Measurements from ENCODE around the gene LRP2BP.

LRP2BP gene

GRCh38 chr4:185379326-185380295, 16.1 kb downstream of the LRP2BP start:
- ATAC-seq, result no peak
- TF ChIP-seq CSRNP3 (CRISPR knock-in tag; IDR thresholded peaks at IDR 0.05) (no peak), TSHZ2 (CRISPR knock-in tag; IDR thresholded peaks at IDR 0.05) (no peak), TOX (CRISPR knock-in tag; IDR thresholded peaks at IDR 0.05; ENCODE audit: borderline replicate concordance) (no peak), ESRRG (CRISPR knock-in tag; IDR thresholded peaks at IDR 0.05) (no peak), ZNF8 (CRISPR knock-in tag; IDR thresholded peaks at IDR 0.05) (no peak), ZNF565 (CRISPR knock-in tag; conservative IDR thresholded peaks at IDR 0.05; ENCODE audit: low read depth) (no peak), ZFP30 (CRISPR knock-in tag; IDR thresholded peaks at IDR 0.05) (no peak), TCF4 (CRISPR knock-in tag; IDR thresholded peaks at IDR 0.05; ENCODE audit: borderline replicate concordance) (no peak), ZC3H10 (CRISPR knock-in tag; IDR thresholded peaks at IDR 0.05) (no peak), ISL1 (CRISPR knock-in tag; IDR thresholded peaks at IDR 0.05) (no peak), ARNTL (CRISPR knock-in tag; IDR thresholded peaks at IDR 0.05; ENCODE audit: borderline replicate concordance, low read depth) (no peak)

- no peak for ATAC-seq
- TF ChIP-seq ZNF565 (CRISPR knock-in tag; conservative IDR thresholded peaks at IDR 0.05; ENCODE audit: low read depth), result no peak
- no peak for TF ChIP-seq TOX (CRISPR knock-in tag; IDR thresholded peaks at IDR 0.05; ENCODE audit: borderline replicate concordance)
- TF ChIP-seq ZFP3 (CRISPR knock-in tag; IDR thresholded peaks at IDR 0.05), result no peak
- TF ChIP-seq ESRRG (CRISPR knock-in tag; IDR thresholded peaks at IDR 0.05), result no peak
- TF ChIP-seq ZNF70 (CRISPR knock-in tag; IDR thresholded peaks at IDR 0.05), result no peak
- no peak for TF ChIP-seq ZC3H10 (CRISPR knock-in tag; IDR thresholded peaks at IDR 0.05)
These were observed 17.5 kb downstream of the LRP2BP start for GRCh38 chr4:185378264-185378663.

- no peak for TF ChIP-seq TSHZ2 (CRISPR knock-in tag; IDR thresholded peaks at IDR 0.05)
- TF ChIP-seq CSDC2 (CRISPR knock-in tag; IDR thresholded peaks at IDR 0.05), result no peak
- TF ChIP-seq CSRNP3 (CRISPR knock-in tag; IDR thresholded peaks at IDR 0.05), result no peak
- no peak for TF ChIP-seq BACH2 (CRISPR knock-in tag; IDR thresholded peaks at IDR 0.05; ENCODE audit: borderline replicate concordance)
- TF ChIP-seq ARNTL (CRISPR knock-in tag; IDR thresholded peaks at IDR 0.05; ENCODE audit: borderline replicate concordance, low read depth), result no peak
- no peak for TF ChIP-seq OSR1 (CRISPR knock-in tag; IDR thresholded peaks at IDR 0.05)
- no peak for TF ChIP-seq ZNF565 (CRISPR knock-in tag; conservative IDR thresholded peaks at IDR 0.05; ENCODE audit: low read depth)
- TF ChIP-seq ZC3H10 (CRISPR knock-in tag; IDR thresholded peaks at IDR 0.05), result no peak
- TF ChIP-seq PPARA (CRISPR knock-in tag; IDR thresholded peaks at IDR 0.05; ENCODE audit: borderline replicate concordance), result no peak
- no peak for TF ChIP-seq ZFP30 (CRISPR knock-in tag; IDR thresholded peaks at IDR 0.05)
- TF ChIP-seq ZNF70 (CRISPR knock-in tag; IDR thresholded peaks at IDR 0.05), result no peak
- TF ChIP-seq ZNF8 (CRISPR knock-in tag; IDR thresholded peaks at IDR 0.05), result no peak
- TF ChIP-seq RARB (CRISPR knock-in tag; IDR thresholded peaks at IDR 0.05), result no peak
- TF ChIP-seq ZFP3 (CRISPR knock-in tag; IDR thresholded peaks at IDR 0.05), result no peak
- TF ChIP-seq TOX (CRISPR knock-in tag; IDR thresholded peaks at IDR 0.05; ENCODE audit: borderline replicate concordance), result no peak
- TF ChIP-seq PATZ1 (CRISPR knock-in tag; IDR thresholded peaks at IDR 0.05; ENCODE audit: borderline replicate concordance), result no peak
- no peak for TF ChIP-seq POU6F1 (CRISPR knock-in tag; IDR thresholded peaks at IDR 0.05; ENCODE audit: borderline replicate concordance, low read depth)
- no peak for TF ChIP-seq CREB5 (CRISPR knock-in tag; IDR thresholded peaks at IDR 0.05; ENCODE audit: low read depth)
- ATAC-seq, result no peak
These were observed 21.2 kb downstream of the LRP2BP start for GRCh38 chr4:185374573-185374972.
